Thyroid gland (tissue), 4 donors: ENCODE results near the gene TIGD4.

Experiments used
- CTCF ChIP-seq, 6 experiments: fragments of 200-600 bp in 3 of 6; fragments of 450-650 bp in 3 of 6; sonication (generic) in 3 of 6; IDR thresholded peaks; one replicate each; pipeline ENCODE4 v1.5.1; 2016 to 2019; ENCODE audit warnings: antibody characterized with exemption in 6 of 6, mild to moderate bottlenecking in 2 of 6, inconsistent platforms in 1 of 6, moderate library complexity in 1 of 6
- POLR2A ChIP-seq, 2 donors: fragments of 450-650 bp; IDR thresholded peaks; one replicate each; pipeline ENCODE4 v1.6.1; 2017; ENCODE audit warnings: antibody characterized with exemption in 2 of 2, mild to moderate bottlenecking in 2 of 2, moderate library complexity in 1 of 2

DNA sequence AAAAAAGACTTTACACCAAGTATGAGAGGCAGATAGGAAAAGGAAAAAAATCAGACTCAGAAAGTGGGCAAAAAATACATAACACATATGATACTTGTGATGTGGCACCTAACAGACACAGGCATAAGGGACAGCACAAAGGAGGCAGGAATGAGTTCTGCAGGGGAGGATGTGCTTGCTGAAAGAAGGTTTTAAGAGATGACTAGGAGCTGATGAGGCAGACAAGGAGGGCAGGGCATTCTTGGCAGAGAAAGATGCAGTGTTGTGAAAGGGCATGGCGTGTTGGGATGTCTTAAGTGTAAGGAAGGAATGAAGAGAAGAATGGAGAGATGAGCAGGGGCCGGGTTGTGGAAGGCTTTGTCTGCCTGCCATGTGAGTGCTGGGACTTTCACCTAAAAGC is 50.1 kb downstream of the TIGD4 start:
- TF ChIP-seq CTCF (IDR thresholded peaks at IDR 0.05) (no peak), POLR2A (IDR thresholded peaks at IDR 0.05) (no peak)
